IPS-NIHi11 (cell line): Measurements from ENCODE around the gene C19orf38.

Source experiments
- DNase-seq: peaks from one replicate; pipeline ENCODE4 v3.0.0; 2012; ENCODE audit warnings: mixed read lengths, low spot score

Gene C19orf38

DNA sequence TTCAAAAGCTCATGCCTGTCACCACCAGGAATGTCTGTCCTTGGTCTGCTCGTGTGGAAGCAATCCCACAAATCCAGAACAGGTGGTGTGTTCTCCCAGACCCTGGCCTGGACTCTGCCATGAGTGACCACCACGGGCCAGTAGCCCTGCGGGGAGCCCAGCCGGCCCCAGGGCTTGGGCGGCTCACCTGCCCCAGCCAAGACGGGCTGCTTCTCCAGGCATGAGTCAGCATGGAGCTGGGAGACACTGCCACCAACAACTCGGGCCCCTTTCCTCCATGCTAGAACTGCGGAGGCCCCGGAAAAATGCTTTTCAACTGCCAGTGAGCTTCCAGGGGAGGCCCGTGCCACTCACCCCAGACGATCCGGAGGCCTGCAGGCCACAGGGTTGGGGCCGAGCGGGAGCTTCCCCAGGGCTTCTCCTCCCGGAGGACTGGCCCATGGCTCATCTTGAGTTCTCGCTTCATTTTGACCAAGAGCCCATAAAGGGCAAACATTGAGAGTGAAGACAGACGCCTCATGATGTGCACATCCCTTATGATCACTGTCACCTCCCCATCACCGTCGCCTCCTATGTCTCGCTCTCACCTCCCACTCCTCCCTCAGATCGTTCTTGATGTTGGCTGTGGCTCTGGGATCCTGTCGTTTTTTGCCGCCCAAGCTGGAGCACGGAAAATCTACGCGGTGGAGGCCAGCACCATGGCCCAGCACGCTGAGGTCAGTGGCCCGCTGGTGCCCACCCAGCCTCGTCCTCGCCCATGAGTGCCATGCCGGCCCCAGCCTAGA lies 63.6 kb downstream of the C19orf38 start:
- no peak for DNase-seq

DNA sequence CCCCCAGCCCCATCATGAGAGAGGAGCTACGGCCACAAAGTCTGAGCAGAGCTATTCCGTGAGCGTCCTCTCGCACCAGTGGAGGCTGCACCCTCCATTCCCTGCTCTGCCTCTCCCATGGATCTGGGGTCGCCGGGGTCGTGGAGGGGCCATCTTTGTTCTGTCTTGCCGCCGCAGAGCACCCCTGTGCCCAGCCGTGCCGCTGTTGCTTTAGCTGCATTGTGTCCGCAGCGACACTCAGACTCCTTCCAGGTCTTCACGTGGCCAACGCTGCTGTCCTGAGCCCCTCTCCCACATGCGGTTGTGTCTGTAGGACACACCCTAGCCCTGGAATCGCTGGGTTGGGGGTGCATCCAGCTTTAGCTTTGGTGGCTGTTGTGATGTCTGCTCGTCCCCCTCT lies 64.4 kb downstream of the C19orf38 start:
- no peak for DNase-seq

- no peak for DNase-seq
These were observed 65.6 kb downstream of the C19orf38 start for GRCh38 chr19:10913716-10914340.

DNA sequence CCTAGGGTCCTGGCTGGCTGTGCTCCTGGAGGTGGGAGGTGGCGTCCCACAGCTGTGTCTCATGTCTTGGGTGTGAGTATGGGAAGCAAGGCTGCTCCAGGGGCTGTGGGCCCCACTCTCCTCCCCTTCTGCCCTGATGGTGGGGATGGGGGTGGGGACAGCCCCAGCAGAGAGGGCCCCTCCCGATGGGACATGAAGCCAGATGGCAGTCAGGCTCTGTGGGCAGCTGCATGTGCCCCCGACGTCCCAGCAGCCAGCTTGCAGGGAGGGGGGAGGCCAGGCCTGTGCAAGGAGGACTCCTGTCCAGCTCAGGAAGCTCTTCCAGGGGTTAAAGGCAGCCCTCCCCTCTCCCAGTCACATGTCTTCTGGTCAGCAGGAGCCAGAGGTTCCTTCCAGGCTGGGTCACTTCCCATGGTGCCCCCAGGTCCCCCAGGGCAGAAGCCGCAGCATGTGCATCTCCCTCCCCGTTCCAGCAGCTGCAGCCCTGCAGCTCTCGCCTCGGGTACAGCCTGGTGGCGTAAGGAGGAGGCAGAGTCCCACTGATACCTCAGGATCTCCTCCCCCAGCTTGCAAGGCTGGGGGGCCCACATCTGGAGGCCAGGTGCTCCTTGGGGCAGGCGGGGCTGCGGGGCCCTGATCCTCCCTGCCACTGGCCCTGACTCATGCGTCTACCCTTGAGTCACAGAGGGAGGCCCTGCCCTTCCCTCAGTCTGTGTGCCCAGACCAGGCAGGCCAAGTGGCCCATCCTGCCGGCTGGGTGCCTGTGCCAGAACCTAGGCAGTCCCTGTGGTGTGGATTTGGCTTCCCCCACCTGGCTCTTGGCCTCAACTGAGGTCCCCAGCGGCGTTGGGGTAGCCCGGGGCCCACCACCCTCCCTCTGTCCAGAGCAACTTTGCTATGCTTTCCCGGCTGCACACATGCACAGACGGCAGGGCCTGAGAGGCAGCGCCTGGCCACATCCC lies 67.2 kb downstream of the C19orf38 start:
- no peak for DNase-seq

DNA sequence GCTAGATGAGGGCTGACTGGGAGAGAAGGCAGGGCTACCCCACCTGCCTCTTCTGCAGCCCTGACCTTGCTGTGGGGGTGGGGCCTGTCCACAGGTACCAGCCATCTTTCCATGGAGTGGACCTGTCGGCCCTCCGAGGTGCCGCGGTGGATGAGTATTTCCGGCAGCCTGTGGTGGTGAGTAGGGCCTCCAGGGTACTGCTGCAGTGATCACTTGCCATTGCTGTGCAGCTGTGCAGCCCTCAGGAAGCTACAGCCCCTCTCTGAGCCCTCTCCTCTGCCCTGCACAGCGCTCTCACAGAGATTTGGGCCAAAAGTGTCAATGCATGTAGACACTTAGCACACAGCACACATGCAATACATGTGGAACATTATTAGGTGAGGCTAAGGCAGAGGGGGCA lies 68.4 kb downstream of the C19orf38 start:
- no peak for DNase-seq

- DNase-seq = no peak
These were observed 70.1 kb downstream of the C19orf38 start for GRCh38 chr19:10918359-10918758.
